ENCODE measurements around the gene SEMA6A.

DNA sequence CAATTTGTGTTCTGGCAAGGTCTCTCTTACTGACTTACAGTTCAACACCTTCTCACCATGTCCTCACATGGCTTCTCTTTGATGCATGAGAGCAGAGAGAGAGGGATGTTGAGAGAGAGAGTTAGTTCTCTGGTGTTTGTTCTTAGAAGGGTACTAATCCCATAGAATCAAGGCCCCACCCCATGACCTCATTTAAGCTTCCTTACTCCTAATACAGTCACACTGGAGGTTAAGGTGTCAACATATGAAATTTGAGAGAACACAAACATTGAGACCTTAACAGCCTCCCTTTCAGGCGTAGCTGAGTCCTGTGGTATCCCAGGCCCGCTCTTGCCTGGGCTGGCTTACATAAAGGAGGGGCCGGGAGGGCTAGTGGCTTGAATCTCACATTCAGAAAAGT, 10.6 kb upstream of the SEMA6A start:
- TF ChIP-seq CTCF (IDR thresholded peaks at IDR 0.05): no peak
- TF ChIP-seq POLR2A (IDR thresholded peaks at IDR 0.05): no peak
